Astrocyte (in vitro differentiated cells and primary cell): ENCODE data around the gene CALHM2. TPM values are rescaled to one million over a fixed set of nuclear protein-coding genes. Genes with fewer than 3 reads are reported as not detected.

Experiments
- DNase-seq: peaks from one replicate; pipeline ENCODE4 v3.0.0-alpha.2; 2010; ENCODE audit warnings: low read depth
- FAIRE-seq: peaks from 2 replicates; lab custom pipeline; 2011; peaks lifted over from hg19 to GRCh38; lab: Jason Lieb, UNC
- H2AFZ ChIP-seq: 2 replicates; pipeline ENCODE4 v1.6.0; 2012; ENCODE audit warnings: low read depth, low read length, inconsistent platforms
- H3K27ac ChIP-seq: 2 replicates; pipeline ENCODE4 v1.5.1; 2011; ENCODE audit warnings: low read depth, low read length, inconsistent platforms
- H3K27me3 ChIP-seq: 2 replicates; pipeline ENCODE4 v1.6.0; 2011; ENCODE audit warnings: low read length, inconsistent platforms; ENCODE audit not compliant: insufficient read depth
- H3K36me3 ChIP-seq: 2 replicates; pipeline ENCODE4 v1.5.1; 2011; ENCODE audit warnings: low read length, inconsistent platforms; ENCODE audit not compliant: insufficient read depth
- H3K4me1 ChIP-seq: 2 replicates; pipeline ENCODE4 v1.5.1; 2011; ENCODE audit warnings: low read length, inconsistent platforms; ENCODE audit not compliant: insufficient read depth
- H3K4me2 ChIP-seq: 2 replicates; pipeline ENCODE4 v1.6.0; 2012; ENCODE audit warnings: low read length, inconsistent platforms
- H3K4me3 ChIP-seq: 2 replicates; pipeline ENCODE4 v1.5.1; 2011; ENCODE audit warnings: low read depth, mild to moderate bottlenecking, low read length, inconsistent platforms; ENCODE audit not compliant: insufficient read depth
- H3K79me2 ChIP-seq: 2 replicates; pipeline ENCODE4 v1.6.0; 2012; ENCODE audit warnings: mild to moderate bottlenecking, low read length, inconsistent platforms; ENCODE audit not compliant: insufficient read depth
- H3K9ac ChIP-seq: 2 replicates; pipeline ENCODE4 v1.6.0; 2012; ENCODE audit warnings: mild to moderate bottlenecking, low read length, inconsistent platforms
- H3K9me3 ChIP-seq: 2 replicates; pipeline ENCODE4 v1.5.1; 2012; ENCODE audit warnings: low read depth, mild to moderate bottlenecking, low read length, inconsistent platforms; ENCODE audit not compliant: insufficient read depth
- H4K20me1 ChIP-seq: 2 replicates; pipeline ENCODE4 v1.6.0; 2012; ENCODE audit warnings: low read length, inconsistent platforms; ENCODE audit not compliant: insufficient read depth
- H3K27ac Mint-ChIP-seq: one replicate; pipeline ENCODE4 v1.8.0; 2021; ENCODE audit warnings: mild to moderate bottlenecking, mixed read lengths; ENCODE audit not compliant: unreplicated experiment
- H3K27me3 Mint-ChIP-seq: one replicate; pipeline ENCODE4 v1.8.0; 2021; ENCODE audit warnings: low read depth, mixed read lengths; ENCODE audit not compliant: unreplicated experiment
- H3K36me3 Mint-ChIP-seq: one replicate; pipeline ENCODE4 v1.8.0; 2021; ENCODE audit warnings: low read depth, mixed read lengths; ENCODE audit not compliant: unreplicated experiment
- H3K4me1 Mint-ChIP-seq: one replicate; pipeline ENCODE4 v1.8.0; 2021; ENCODE audit warnings: low read depth, mixed read lengths; ENCODE audit not compliant: unreplicated experiment
- H3K4me3 Mint-ChIP-seq: one replicate; pipeline ENCODE4 v1.8.0; 2021; ENCODE audit warnings: mild to moderate bottlenecking, moderate library complexity, mixed read lengths; ENCODE audit not compliant: unreplicated experiment
- H3K9me3 Mint-ChIP-seq: one replicate; pipeline ENCODE4 v1.8.0; 2021; ENCODE audit warnings: mild to moderate bottlenecking, mixed read lengths; ENCODE audit not compliant: unreplicated experiment
- EZH2 ChIP-seq: IDR thresholded peaks from 2 replicates; pipeline ENCODE4 v1.6.1; 2012; ENCODE audit warnings: mild to moderate bottlenecking, low read length, inconsistent platforms; ENCODE audit not compliant: insufficient read depth
- total RNA-seq: library from RNA; stranded (reverse); gene quantifications from 2 replicates; pipeline ENCODE4 v1.2.1, GENCODE V29; 2021
- TF ChIP-seq, protein P1 (sequence below): IDR thresholded peaks from 2 replicates; pipeline ENCODE4 v1.5.1; 2011; ENCODE audit warnings: low read depth, mild to moderate bottlenecking, inconsistent platforms, low read length, moderate library complexity; ENCODE audit not compliant: insufficient read depth

Gene CALHM2
- total RNA-seq, 1 donor from 2014 or later, result 1.2 TPM

DNA sequence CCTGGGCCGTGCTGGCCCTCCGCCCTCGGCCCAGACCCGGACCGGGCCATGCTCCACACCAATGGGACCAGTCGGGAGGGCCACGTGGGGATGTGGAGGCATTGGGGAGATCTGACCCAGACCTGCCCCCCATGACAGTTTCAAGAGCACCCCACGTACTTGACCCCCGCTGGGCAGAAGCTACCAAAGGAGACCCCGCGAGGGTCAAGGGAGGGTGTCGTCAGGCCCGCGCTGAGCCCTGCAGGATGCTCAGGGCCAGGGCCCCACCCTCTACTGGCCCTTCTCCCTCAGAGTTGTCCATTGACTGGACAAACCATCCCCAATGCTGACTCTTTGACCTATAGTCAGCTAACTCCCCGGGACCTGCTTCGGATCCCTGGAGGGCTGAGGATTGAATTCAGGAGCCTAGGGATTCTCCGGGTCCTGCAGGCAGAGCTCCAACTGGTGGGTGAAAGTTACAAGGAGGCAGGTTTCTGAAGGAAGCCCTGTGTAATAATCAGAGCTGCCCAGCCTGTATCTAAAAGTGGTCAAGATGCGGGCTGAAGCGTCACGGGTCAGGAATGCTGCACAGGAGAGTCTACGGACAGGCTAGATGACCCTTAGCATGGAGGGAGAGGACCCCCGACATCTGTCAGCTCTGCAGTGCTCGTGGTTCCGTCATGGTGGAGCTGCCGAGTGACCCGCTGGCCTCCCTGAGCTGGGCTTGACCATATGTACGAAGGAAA is 498 bp upstream of the CALHM2 start:
- no peaks in the 10 kb centered on the region for H3K36me3 ChIP-seq
- H4K20me1 ChIP-seq, result peaks cover 24% of the 10 kb centered on the region
- peaks cover 4% of the 10 kb centered on the region for H3K27me3 Mint-ChIP-seq
- H3K4me1 ChIP-seq, result peaks cover 27% of the 10 kb centered on the region
- H2AFZ ChIP-seq, result peak overlapping the region; percentile 71
- H3K4me2 ChIP-seq, result peak overlapping the region; percentile 85
- no peak overlapping the region for H3K4me3 Mint-ChIP-seq
- no peaks in the 10 kb centered on the region for H3K79me2 ChIP-seq
- no peak overlapping the region for H3K27ac ChIP-seq
- H3K27ac Mint-ChIP-seq, result no peak overlapping the region
- DNase-seq (no peak), FAIRE-seq (no peak)
- peaks cover 22% of the 10 kb centered on the region for H3K36me3 Mint-ChIP-seq
- no peak for TF ChIP-seq EZH2
- TF ChIP-seq, protein P1, sequence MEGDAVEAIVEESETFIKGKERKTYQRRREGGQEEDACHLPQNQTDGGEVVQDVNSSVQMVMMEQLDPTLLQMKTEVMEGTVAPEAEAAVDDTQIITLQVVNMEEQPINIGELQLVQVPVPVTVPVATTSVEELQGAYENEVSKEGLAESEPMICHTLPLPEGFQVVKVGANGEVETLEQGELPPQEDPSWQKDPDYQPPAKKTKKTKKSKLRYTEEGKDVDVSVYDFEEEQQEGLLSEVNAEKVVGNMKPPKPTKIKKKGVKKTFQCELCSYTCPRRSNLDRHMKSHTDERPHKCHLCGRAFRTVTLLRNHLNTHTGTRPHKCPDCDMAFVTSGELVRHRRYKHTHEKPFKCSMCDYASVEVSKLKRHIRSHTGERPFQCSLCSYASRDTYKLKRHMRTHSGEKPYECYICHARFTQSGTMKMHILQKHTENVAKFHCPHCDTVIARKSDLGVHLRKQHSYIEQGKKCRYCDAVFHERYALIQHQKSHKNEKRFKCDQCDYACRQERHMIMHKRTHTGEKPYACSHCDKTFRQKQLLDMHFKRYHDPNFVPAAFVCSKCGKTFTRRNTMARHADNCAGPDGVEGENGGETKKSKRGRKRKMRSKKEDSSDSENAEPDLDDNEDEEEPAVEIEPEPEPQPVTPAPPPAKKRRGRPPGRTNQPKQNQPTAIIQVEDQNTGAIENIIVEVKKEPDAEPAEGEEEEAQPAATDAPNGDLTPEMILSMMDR, result no peak
- peaks cover 14% of the 10 kb centered on the region for H3K4me1 Mint-ChIP-seq
- no peaks in the 10 kb centered on the region for H3K27me3 ChIP-seq
- H3K9ac ChIP-seq, result peak overlapping the region; percentile 54
- peak overlapping the region; percentile 44 for H3K4me3 ChIP-seq
- no peaks in the 10 kb centered on the region for H3K9me3 ChIP-seq
- peaks cover 2% of the 10 kb centered on the region for H3K9me3 Mint-ChIP-seq

DNA sequence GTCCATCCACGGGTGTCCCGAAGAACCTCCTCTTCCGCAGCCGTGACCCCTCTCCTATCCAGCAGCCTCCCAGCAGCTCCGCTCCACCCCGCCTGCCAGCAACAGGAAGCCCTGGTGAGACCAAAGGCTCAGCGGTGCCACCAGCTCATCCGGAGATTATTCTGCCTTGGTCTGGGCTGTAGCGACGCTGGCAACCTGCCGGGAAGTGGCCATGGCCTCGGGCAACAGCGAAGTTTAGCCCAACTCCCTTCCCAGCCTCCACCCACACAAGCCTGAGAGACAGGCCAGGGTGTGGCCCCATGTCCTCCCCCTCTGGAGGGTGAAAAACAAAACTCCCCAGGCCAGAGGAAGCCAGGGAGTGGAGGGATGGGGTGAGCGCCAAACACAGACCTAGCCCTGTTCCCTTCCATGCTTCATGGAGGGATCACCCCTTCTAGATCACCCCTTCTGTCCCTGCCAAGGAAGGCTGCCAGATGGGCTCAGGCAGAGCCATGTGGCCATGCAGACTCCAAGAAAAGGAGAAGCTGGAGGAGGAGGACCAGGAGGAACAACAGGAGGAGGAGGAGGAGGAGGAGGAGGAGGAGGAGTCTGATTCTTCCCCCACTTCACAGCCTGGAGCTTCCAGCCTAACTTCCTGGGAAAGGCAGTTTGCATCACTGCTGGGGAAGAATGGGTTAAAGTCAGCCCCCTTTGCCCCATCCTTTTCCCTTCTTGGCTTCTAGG is 918 bp downstream of the CALHM2 start:
- Histone ChIP-seq H3K4me2 (peak overlapping the region; percentile 85), H3K27me3 (no peaks in the 10 kb centered on the region), H3K36me3 (no peaks in the 10 kb centered on the region), H3K9me3 (no peaks in the 10 kb centered on the region), H3K79me2 (no peaks in the 10 kb centered on the region), H3K4me3 (peak overlapping the region; percentile 44), H2AFZ (no peak overlapping the region), H3K27ac (no peak overlapping the region), H4K20me1 (peaks cover 35% of the 10 kb centered on the region), H3K9ac (peak overlapping the region; percentile 54), H3K4me1 (peaks cover 27% of the 10 kb centered on the region)
- no peak for TF ChIP-seq EZH2
- TF ChIP-seq, protein P1, result no peak
- Mint-ChIP-seq H3K9me3 (peaks cover 2% of the 10 kb centered on the region), H3K4me1 (peaks cover 13% of the 10 kb centered on the region), H3K4me3 (no peak overlapping the region), H3K27me3 (peaks cover 4% of the 10 kb centered on the region), H3K36me3 (peaks cover 27% of the 10 kb centered on the region), H3K27ac (no peak overlapping the region)
- no peak for FAIRE-seq
- DNase-seq, result no peak
